Measurements from ENCODE around the gene CFLAR. TPM values are rescaled to one million over a fixed set of nuclear protein-coding genes. Genes with fewer than 3 reads are reported as not detected.
A peak's percentile ranks its signal among the peaks of the same experiment; 100 is the strongest.

The CFLAR gene
- total RNA-seq, 1 experiment from 2014 or later = 75.4 TPM

GRCh38 chr2:201127152-201127511 is 11.2 kb downstream of the CFLAR start:
- intact Hi-C loops (cut with micrococcal nuclease; ENCODE audit: unreplicated experiment) = no loop called here
- H3K9me3 ChIP-seq (ENCODE audit: insufficient read depth, low read depth) = no peaks in the 10 kb centered on the region
- H3K9me2 ChIP-seq (ENCODE audit: insufficient read depth) = no peaks in the 10 kb centered on the region
- ChIA-PET POLR2A (ENCODE audit: unreplicated experiment) (interaction anchor here (0.7 kb wide), 1 partner anchor 124 kb away, joined by 13 read pairs; no protein-coding TSS in a partner anchor), CTCF (interaction anchor here (0.8 kb wide), 1 partner anchor 31 kb away, joined by 5 read pairs; no protein-coding TSS in a partner anchor)
- no peak for DNase-seq
- no peak overlapping the region for H3K4me3 ChIP-seq
- peak overlapping the region; percentile 35 for H3K4me2 ChIP-seq
- peaks cover 65% of the 10 kb centered on the region for H3K79me2 ChIP-seq (ENCODE audit: low read depth)
- H3K36me3 ChIP-seq (ENCODE audit: low read depth) = 0 out of 2 replicates have a peak, but pooled peaks cover 3% of the 10 kb centered on the region
- TF ChIP-seq CTCF (conservative IDR thresholded peaks at IDR 0.05) = no peak
- TF ChIP-seq EZH2 (IDR thresholded peaks at IDR 0.05; ENCODE audit: low read depth) = no peak
- BruUV-seq (replicated peaks) = TSS peak; percentile 17
- peaks cover 30% of the 10 kb centered on the region for H3F3A ChIP-seq (ENCODE audit: insufficient read depth, low read depth)
- peaks cover 79% of the 10 kb centered on the region for H3K4me1 ChIP-seq (replicated peaks; ENCODE audit: insufficient read depth)
- H3K27me3 ChIP-seq (ENCODE audit: insufficient read depth, low read depth) = no peaks in the 10 kb centered on the region
- H4K20me1 ChIP-seq (ENCODE audit: insufficient read depth) = no peaks in the 10 kb centered on the region
- peak overlapping the region; percentile 32 for H3K27ac ChIP-seq
- H2AFZ ChIP-seq = no peak overlapping the region

- no peak for DNase-seq
- BruUV-seq (replicated peaks) = no TSS peak
- H4K20me1 ChIP-seq (ENCODE audit: insufficient read depth) = no peaks in the 10 kb centered on the region
- H3K27me3 ChIP-seq (ENCODE audit: insufficient read depth, low read depth) = no peaks in the 10 kb centered on the region
- peaks cover 30% of the 10 kb centered on the region for H3F3A ChIP-seq (ENCODE audit: insufficient read depth, low read depth)
- H3K79me2 ChIP-seq (ENCODE audit: low read depth) = peaks cover 61% of the 10 kb centered on the region
- no peaks in the 10 kb centered on the region for H3K9me3 ChIP-seq (ENCODE audit: insufficient read depth, low read depth)
- peaks cover 74% of the 10 kb centered on the region for H3K4me1 ChIP-seq (replicated peaks; ENCODE audit: insufficient read depth)
- intact Hi-C loops (cut with micrococcal nuclease; ENCODE audit: unreplicated experiment) = no loop called here
- POLR2A ChIA-PET (ENCODE audit: unreplicated experiment) = no interaction called here
- H3K9me2 ChIP-seq (ENCODE audit: insufficient read depth) = no peaks in the 10 kb centered on the region
- no peaks in the 10 kb centered on the region for H3K36me3 ChIP-seq (ENCODE audit: low read depth)
- no peak for TF ChIP-seq CTCF (conservative IDR thresholded peaks at IDR 0.05)
- TF ChIP-seq EZH2 (IDR thresholded peaks at IDR 0.05; ENCODE audit: low read depth) = no peak
- H3K4me3 ChIP-seq = no peak overlapping the region
- CTCF ChIA-PET = no interaction called here
- H3K4me2 ChIP-seq = no peak overlapping the region
- no peak overlapping the region for H2AFZ ChIP-seq
- 0 out of 2 replicates have a peak overlapping the region, but pooled peaks have one; percentile 32 for H3K27ac ChIP-seq
These were observed 11.6 kb downstream of the CFLAR start for GRCh38 chr2:201127570-201127969.

GRCh38 chr2:201128033-201128432 is 12.1 kb downstream of the CFLAR start:
- Histone ChIP-seq H3K79me2 (ENCODE audit: low read depth) (peaks cover 56% of the 10 kb centered on the region), H3K27me3 (ENCODE audit: insufficient read depth, low read depth) (no peaks in the 10 kb centered on the region), H3K4me2 (no peak overlapping the region), H3F3A (ENCODE audit: insufficient read depth, low read depth) (peaks cover 26% of the 10 kb centered on the region), H4K20me1 (ENCODE audit: insufficient read depth) (no peaks in the 10 kb centered on the region), H2AFZ (no peak overlapping the region), H3K9me2 (ENCODE audit: insufficient read depth) (no peaks in the 10 kb centered on the region), H3K27ac (no peak overlapping the region), H3K4me1 (replicated peaks; ENCODE audit: insufficient read depth) (peaks cover 70% of the 10 kb centered on the region), H3K4me3 (no peak overlapping the region), H3K9me3 (ENCODE audit: insufficient read depth, low read depth) (no peaks in the 10 kb centered on the region), H3K36me3 (ENCODE audit: low read depth) (no peaks in the 10 kb centered on the region)
- ChIA-PET POLR2A (ENCODE audit: unreplicated experiment) (interaction anchor here (0.6 kb wide), 1 partner anchor 750 kb away, joined by 3 read pairs; no protein-coding TSS in a partner anchor), CTCF (no interaction called here)
- BruUV-seq (replicated peaks) = no TSS peak
- DNase-seq = no peak
- no peak for TF ChIP-seq CTCF (conservative IDR thresholded peaks at IDR 0.05)
- TF ChIP-seq EZH2 (IDR thresholded peaks at IDR 0.05; ENCODE audit: low read depth) = no peak
- intact Hi-C loops (cut with micrococcal nuclease; ENCODE audit: unreplicated experiment) = no loop called here

All from PC-9 (cell line).